Subcutaneous abdominal adipose tissue (tissue), 5 donors: Measurements from ENCODE around the gene NOP9.

Experiments
- H3K27ac ChIP-seq: one replicate; pipeline ENCODE4 v1.7.0; 2013; ENCODE audit warnings: low read depth, mild to moderate bottlenecking, inconsistent platforms, low read length, moderate library complexity
- H3K27me3 ChIP-seq, 5 donors: one replicate each; pipeline ENCODE4 v1.7.0; 2013; ENCODE audit warnings: low read length in 5 of 5, inconsistent platforms in 1 of 5; ENCODE audit not compliant: control insufficient read depth in 5 of 5, insufficient read depth in 4 of 5
- H3K36me3 ChIP-seq, 5 donors: one replicate each; pipeline ENCODE4 v1.7.0; 2013; ENCODE audit warnings: low read length in 5 of 5; ENCODE audit not compliant: control insufficient read depth in 5 of 5, insufficient read depth in 5 of 5
- H3K4me1 ChIP-seq, 5 donors: one replicate each; pipeline ENCODE4 v1.7.0; 2013; ENCODE audit warnings: low read length in 5 of 5, mild to moderate bottlenecking in 3 of 5, moderate library complexity in 1 of 5; ENCODE audit not compliant: control insufficient read depth in 5 of 5, insufficient read depth in 5 of 5
- H3K4me3 ChIP-seq, 5 donors: one replicate each; pipeline ENCODE4 v1.7.0; 2013; ENCODE audit warnings: low read length in 5 of 5, low read depth in 1 of 5
- H3K9ac ChIP-seq, 5 donors: one replicate each; pipeline ENCODE4 v1.7.0; 2013; ENCODE audit warnings: low read length in 5 of 5, mild to moderate bottlenecking in 4 of 5, moderate library complexity in 3 of 5
- H3K9me3 ChIP-seq, 5 donors: one replicate each; pipeline ENCODE4 v1.7.0; 2013; ENCODE audit warnings: low read length in 5 of 5; ENCODE audit not compliant: control insufficient read depth in 5 of 5
- donor health status: healthy.
- donor health status: healthy.
- donor health status: healthy.
- donor health status: healthy.
- donor health status: healthy.

NOP9 gene

GRCh38 chr14:24256960-24257359 lies 42.7 kb upstream of the NOP9 start:
- Histone ChIP-seq H3K27ac (no peak overlapping the region), H3K4me3 (no peak overlapping the region), H3K27me3 (no peaks in the 10 kb centered on the region)

GRCh38 chr14:24258119-24258518 lies 41.5 kb upstream of the NOP9 start:
- Histone ChIP-seq H3K9ac (no peak overlapping the region), H3K27ac (no peak overlapping the region)

More at GRCh38 chr14:24256960-24257359, 42.7 kb upstream of the NOP9 start:
- H3K36me3 ChIP-seq, result peaks cover 0 to 28% (median 9%) of the 10 kb centered on the region in 5 donors
- peaks cover 1 to 48% (median 37%) of the 10 kb centered on the region in 5 donors for H3K4me1 ChIP-seq
- H3K9me3 ChIP-seq, result no peaks in the 10 kb centered on the region
- no peak overlapping the region for H3K9ac ChIP-seq

GRCh38 chr14:24258548-24259265 lies 40.9 kb upstream of the NOP9 start:
- H3K4me3 ChIP-seq, result no peak overlapping the region
- H3K9me3 ChIP-seq, result no peaks in the 10 kb centered on the region
- no peaks in the 10 kb centered on the region for H3K27me3 ChIP-seq
- H3K9ac ChIP-seq, result no peak overlapping the region
- peaks cover 0 to 27% (median 9%) of the 10 kb centered on the region in 5 donors for H3K36me3 ChIP-seq
- no peak overlapping the region for H3K27ac ChIP-seq
- peaks cover 1 to 45% (median 37%) of the 10 kb centered on the region in 5 donors for H3K4me1 ChIP-seq

More at GRCh38 chr14:24258119-24258518, 41.5 kb upstream of the NOP9 start:
- H3K9me3 ChIP-seq, result no peaks in the 10 kb centered on the region
- H3K27me3 ChIP-seq, result no peaks in the 10 kb centered on the region
- H3K4me3 ChIP-seq, result no peak overlapping the region
- peaks cover 1 to 42% (median 37%) of the 10 kb centered on the region in 5 donors for H3K4me1 ChIP-seq
- H3K36me3 ChIP-seq, result peaks cover 0 to 28% (median 9%) of the 10 kb centered on the region in 5 donors

GRCh38 chr14:24259282-24260025 lies 40.2 kb upstream of the NOP9 start:
- H3K4me1 ChIP-seq, result peaks cover 1 to 45% (median 37%) of the 10 kb centered on the region in 5 donors
- no peak overlapping the region for H3K27ac ChIP-seq
- H3K9me3 ChIP-seq, result no peaks in the 10 kb centered on the region
- no peak overlapping the region for H3K4me3 ChIP-seq
- H3K27me3 ChIP-seq, result no peaks in the 10 kb centered on the region
- no peak overlapping the region for H3K9ac ChIP-seq
- H3K36me3 ChIP-seq, result peaks cover 0 to 19% (median 9%) of the 10 kb centered on the region in 5 donors

- Histone ChIP-seq H3K27ac (no peak overlapping the region), H3K9ac (no peak overlapping the region), H3K36me3 (peaks cover 0 to 16% (median 6%) of the 10 kb centered on the region in 5 donors), H3K9me3 (no peaks in the 10 kb centered on the region), H3K4me1 (peaks cover 1 to 39% (median 31%) of the 10 kb centered on the region in 5 donors), H3K4me3 (no peak overlapping the region), H3K27me3 (no peaks in the 10 kb centered on the region)
Measured at GRCh38 chr14:24260026-24260779, 39.4 kb upstream of the NOP9 start.

GRCh38 chr14:24260780-24261157 lies 38.9 kb upstream of the NOP9 start:
- Histone ChIP-seq H3K27me3 (no peaks in the 10 kb centered on the region), H3K4me3 (no peak overlapping the region), H3K9ac (no peak overlapping the region), H3K36me3 (peaks cover 0 to 17% (median 9%) of the 10 kb centered on the region in 5 donors), H3K27ac (no peak overlapping the region), H3K9me3 (no peaks in the 10 kb centered on the region), H3K4me1 (peaks cover 0 to 33% (median 25%) of the 10 kb centered on the region in 5 donors)

- Histone ChIP-seq H3K9ac (no peak overlapping the region), H3K4me1 (peaks cover 0 to 26% (median 19%) of the 10 kb centered on the region in 5 donors), H3K36me3 (peaks cover 0 to 23% (median 16%) of the 10 kb centered on the region in 5 donors), H3K4me3 (no peak overlapping the region), H3K9me3 (no peaks in the 10 kb centered on the region), H3K27ac (no peak overlapping the region), H3K27me3 (no peaks in the 10 kb centered on the region)
Measured at GRCh38 chr14:24261256-24261968, 38.2 kb upstream of the NOP9 start.

GRCh38 chr14:24261969-24262327 lies 37.7 kb upstream of the NOP9 start:
- Histone ChIP-seq H3K27me3 (no peaks in the 10 kb centered on the region), H3K4me1 (peaks cover 0 to 21% (median 13%) of the 10 kb centered on the region in 5 donors), H3K9me3 (no peaks in the 10 kb centered on the region), H3K36me3 (peaks cover 0 to 28% (median 21%) of the 10 kb centered on the region in 5 donors), H3K27ac (no peak overlapping the region), H3K4me3 (no peak overlapping the region), H3K9ac (no peak overlapping the region)

GRCh38 chr14:24262821-24263733 lies 36.6 kb upstream of the NOP9 start, which contains the start of gene TGM1:
TSS of gene TGM1 (minus strand) at chr14:24263177. CDS start at chr14:24262352, 825 bp downstream.
- H3K4me3 ChIP-seq, result no peak within 1 kb of the TSS
- H3K4me1 ChIP-seq, result peaks cover 0 to 16% (median 10%) of the 10 kb centered on the region in 5 donors

More at GRCh38 chr14:24262821-24263733, 36.6 kb upstream of the NOP9 start, which contains the start of gene TGM1:
- H3K27me3 ChIP-seq, result no peaks in the 10 kb centered on the region
- no peaks in the 10 kb centered on the region for H3K9me3 ChIP-seq
- peaks cover 0 to 40% (median 31%) of the 10 kb centered on the region in 5 donors for H3K36me3 ChIP-seq
- no peak within 1 kb of the TSS for H3K9ac ChIP-seq
- no peak within 1 kb of the TSS for H3K27ac ChIP-seq
